SK-N-MC (cell line): ENCODE measurements around the gene CAPN11.

Experiments
- EZH2 ChIP-seq: fragments of 200-600 bp; sonication (generic); IDR thresholded peaks from one replicate; pipeline ENCODE4 v1.6.1; 2017; ENCODE audit warnings: antibody characterized with exemption
- POLR2AphosphoS5 ChIP-seq: IDR thresholded peaks from 2 replicates; pipeline ENCODE4 v1.6.1; 2012; ENCODE audit warnings: mild to moderate bottlenecking, low read depth, low read length, borderline replicate concordance

DNA sequence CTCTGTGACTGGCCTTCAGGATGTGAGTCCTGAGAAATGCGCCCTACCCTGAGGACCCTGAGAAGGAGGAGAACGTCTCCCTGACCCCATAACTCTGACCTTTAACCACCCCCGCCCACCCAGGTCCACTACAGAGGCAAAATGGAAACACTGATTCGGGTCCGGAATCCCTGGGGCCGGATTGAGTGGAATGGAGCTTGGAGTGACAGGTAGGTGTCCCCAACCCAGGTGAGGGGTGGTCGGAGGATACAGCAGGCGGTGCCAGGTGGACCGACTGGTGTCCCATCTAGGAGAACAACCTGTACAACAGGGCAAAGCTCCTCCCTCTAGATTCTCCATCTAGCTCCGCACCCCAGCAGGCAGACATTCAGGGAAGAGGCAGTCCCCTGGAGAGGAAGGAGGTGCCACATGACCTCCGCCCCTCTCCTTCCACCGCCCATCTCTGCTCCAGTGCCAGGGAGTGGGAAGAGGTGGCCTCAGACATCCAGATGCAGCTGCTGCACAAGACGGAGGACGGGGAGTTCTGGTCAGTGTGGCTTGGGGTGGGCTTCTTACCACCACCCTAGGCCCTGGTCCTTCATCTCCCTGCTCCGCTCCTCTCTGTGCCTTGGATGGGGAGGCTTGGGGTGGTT is 17.6 kb downstream of the CAPN11 start:
- TF ChIP-seq POLR2AphosphoS5 (no peak), EZH2 (no peak)
